Lower leg skin (tissue), 3 donors: ENCODE results near the gene LZTS2.

Source experiments
- POLR2A ChIP-seq, 2 donors: fragments of 450-650 bp; IDR thresholded peaks; one replicate each; pipeline ENCODE4 v1.6.1; 2016 to 2017; ENCODE audit warnings: antibody characterized with exemption in 2 of 2, mild to moderate bottlenecking in 1 of 2, moderate library complexity in 1 of 2
- TF ChIP-seq, protein P1 (sequence below), 3 donors: fragments of 450-650 bp; IDR thresholded peaks; one replicate each; pipeline ENCODE4 v1.5.1; 2016; ENCODE audit warnings: antibody characterized with exemption in 3 of 3, mild to moderate bottlenecking in 3 of 3, moderate library complexity in 2 of 3

DNA sequence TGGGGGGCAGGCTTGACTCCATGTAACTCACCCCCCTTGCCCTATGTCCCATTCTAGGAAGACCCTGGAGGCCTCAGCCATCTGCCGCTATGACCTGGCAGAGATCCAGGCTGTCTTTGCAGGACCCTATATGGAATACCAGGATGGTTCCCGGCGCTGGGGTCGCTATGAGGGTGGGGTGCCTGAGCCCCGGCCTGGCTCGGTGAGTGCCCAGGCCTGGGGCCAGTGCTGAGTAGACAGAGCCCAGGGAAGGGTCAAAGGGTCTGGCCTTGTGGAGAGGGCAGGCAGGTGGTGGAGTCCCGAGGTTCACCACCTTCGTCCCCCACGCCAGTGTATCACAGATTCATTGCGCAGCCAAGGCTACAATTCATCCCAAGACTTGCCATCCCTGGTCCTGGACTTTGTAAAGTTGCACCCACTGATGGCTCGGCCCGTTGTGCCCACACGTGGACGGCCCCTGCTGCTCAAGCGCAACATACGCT, 19.8 kb upstream of the LZTS2 start:
- no peak for TF ChIP-seq POLR2A (IDR thresholded peaks at IDR 0.05)
- TF ChIP-seq, protein P1, sequence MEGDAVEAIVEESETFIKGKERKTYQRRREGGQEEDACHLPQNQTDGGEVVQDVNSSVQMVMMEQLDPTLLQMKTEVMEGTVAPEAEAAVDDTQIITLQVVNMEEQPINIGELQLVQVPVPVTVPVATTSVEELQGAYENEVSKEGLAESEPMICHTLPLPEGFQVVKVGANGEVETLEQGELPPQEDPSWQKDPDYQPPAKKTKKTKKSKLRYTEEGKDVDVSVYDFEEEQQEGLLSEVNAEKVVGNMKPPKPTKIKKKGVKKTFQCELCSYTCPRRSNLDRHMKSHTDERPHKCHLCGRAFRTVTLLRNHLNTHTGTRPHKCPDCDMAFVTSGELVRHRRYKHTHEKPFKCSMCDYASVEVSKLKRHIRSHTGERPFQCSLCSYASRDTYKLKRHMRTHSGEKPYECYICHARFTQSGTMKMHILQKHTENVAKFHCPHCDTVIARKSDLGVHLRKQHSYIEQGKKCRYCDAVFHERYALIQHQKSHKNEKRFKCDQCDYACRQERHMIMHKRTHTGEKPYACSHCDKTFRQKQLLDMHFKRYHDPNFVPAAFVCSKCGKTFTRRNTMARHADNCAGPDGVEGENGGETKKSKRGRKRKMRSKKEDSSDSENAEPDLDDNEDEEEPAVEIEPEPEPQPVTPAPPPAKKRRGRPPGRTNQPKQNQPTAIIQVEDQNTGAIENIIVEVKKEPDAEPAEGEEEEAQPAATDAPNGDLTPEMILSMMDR (IDR thresholded peaks at IDR 0.05), result no peak
